B cell (primary cell): ENCODE data around the gene NUPR1. TPM values are rescaled to one million over a fixed set of nuclear protein-coding genes. Genes with fewer than 3 reads are reported as not detected.

Experiments used
- ATAC-seq: fragments of 200-7000 bp; cut with Tn5 transposase; one replicate; pipeline ENCODE4 v1.10.0; 2021; ENCODE audit warnings: low read depth, mild to moderate bottlenecking, moderate number of reproducible peaks, moderate library complexity
- CTCF ChIA-PET: fragments of 350-600 bp; sonication (Branson Sonifier 250); formaldehyde crosslinking; loops from one replicate; lab custom pipeline; 2021; ENCODE audit warnings: antibody characterized with exemption, inconsistent platforms; lab: Charles Lee
- POLR2A ChIA-PET: fragments of 350-600 bp; sonication (Branson Sonifier 250); formaldehyde crosslinking; loops from one replicate; lab custom pipeline; 2021; ENCODE audit warnings: antibody characterized with exemption; lab: Charles Lee
- DNase-seq: peaks from one replicate; pipeline ENCODE4 v3.0.0; 2013
- H2AFZ ChIP-seq: 2 replicates; pipeline ENCODE4 v1.6.1; 2012; ENCODE audit warnings: mild to moderate bottlenecking, low read depth, low read length; ENCODE audit not compliant: insufficient read depth, poor library complexity, severe bottlenecking
- H3K27ac ChIP-seq, 2 donors: 1 replicate in 1 of 2; 2 replicates in 1 of 2; pipeline ENCODE4 v1.5.1; 2012 to 2013; ENCODE audit warnings: low read length in 2 of 2, mild to moderate bottlenecking in 2 of 2, moderate library complexity in 1 of 2
- H3K27me3 ChIP-seq, 4 experiments: fragments of 200-600 bp in 1 of 4; sonication (generic) in 1 of 4; replicated peaks in 1 of 4; 1 replicate in 2 of 4; 2 replicates in 2 of 4; pipeline versions ENCODE4 v1.6.1 to v1.7.0; 2013 to 2016; ENCODE audit warnings: low read length in 3 of 4, mild to moderate bottlenecking in 2 of 4, mixed read lengths in 1 of 4, moderate library complexity in 1 of 4; ENCODE audit not compliant: insufficient read depth in 4 of 4, control insufficient read depth in 3 of 4; ENCODE audit errors: control extremely low read depth in 1 of 4
- H3K36me3 ChIP-seq, 2 experiments: replicated peaks in 1 of 2; 1 replicate in 1 of 2; 2 replicates in 1 of 2; pipeline versions ENCODE4 v1.6.1 to v1.7.1; 2013; ENCODE audit warnings: low read length in 1 of 2; ENCODE audit not compliant: insufficient read depth in 2 of 2, control insufficient read depth in 1 of 2; ENCODE audit errors: control extremely low read depth in 1 of 2, extremely low read depth in 1 of 2
- H3K4me1 ChIP-seq, 2 donors: fragments of 200-600 bp in 1 of 2; sonication (generic) in 1 of 2; 1 replicate in 1 of 2; 2 replicates in 1 of 2; pipeline versions ENCODE4 v1.5.1 to v1.6.1; 2013 to 2017; ENCODE audit warnings: low read length in 2 of 2; ENCODE audit not compliant: control insufficient read depth in 2 of 2, insufficient read depth in 2 of 2
- H3K4me2 ChIP-seq: replicated peaks from 2 replicates; pipeline ENCODE3; 2012; ENCODE audit warnings: mild to moderate bottlenecking, low read depth, low read length; ENCODE audit not compliant: poor library complexity, severe bottlenecking
- H3K4me3 ChIP-seq, 5 experiments: fragments of 200-600 bp in 1 of 5; sonication (generic) in 1 of 5; 1 replicate in 3 of 5; 2 replicates in 2 of 5; pipeline versions ENCODE4 v1.5.1 to v1.7.0; 2011 to 2016; ENCODE audit warnings: low read length in 4 of 5, mild to moderate bottlenecking in 4 of 5, low read depth in 2 of 5, control low read depth in 1 of 5, moderate library complexity in 1 of 5; ENCODE audit not compliant: insufficient read depth in 1 of 5; ENCODE audit errors: control extremely low read depth in 1 of 5, extremely low read depth in 1 of 5
- H3K79me2 ChIP-seq: fragments of 200-600 bp; sonication (generic); one replicate; pipeline ENCODE4 v1.6.0; 2016; ENCODE audit warnings: low read length; ENCODE audit not compliant: control insufficient read depth, insufficient read depth
- H3K9ac ChIP-seq: fragments of 200-600 bp; sonication (generic); 2 replicates; pipeline ENCODE4 v1.6.1; 2017; ENCODE audit warnings: mild to moderate bottlenecking, low read length, moderate library complexity
- H3K9me3 ChIP-seq, 3 donors: one replicate each; pipeline versions ENCODE4 v1.6.1 to v1.7.1; 2013; ENCODE audit warnings: low read length in 2 of 3; ENCODE audit not compliant: control insufficient read depth in 2 of 3, insufficient read depth in 1 of 3; ENCODE audit errors: control extremely low read depth in 1 of 3
- H4K20me1 ChIP-seq: 2 replicates; pipeline ENCODE4 v1.6.0; 2012; ENCODE audit warnings: mild to moderate bottlenecking, low read length; ENCODE audit not compliant: insufficient read depth, control insufficient read depth, poor library complexity, severe bottlenecking
- H3K27ac Mint-ChIP-seq: one replicate; pipeline ENCODE4 v1.8.0; 2021; ENCODE audit warnings: mixed read lengths
- H3K27me3 Mint-ChIP-seq: one replicate; pipeline ENCODE4 v1.8.0; 2021; ENCODE audit warnings: mixed read lengths
- H3K4me1 Mint-ChIP-seq: one replicate; pipeline ENCODE4 v1.8.0; 2021; ENCODE audit warnings: mixed read lengths
- H3K4me3 Mint-ChIP-seq: one replicate; pipeline ENCODE4 v1.8.0; 2021; ENCODE audit warnings: mixed read lengths
- H3K9me3 Mint-ChIP-seq: one replicate; pipeline ENCODE4 v1.8.0; 2022; ENCODE audit warnings: mixed read lengths; ENCODE audit not compliant: insufficient read depth
- CTCF ChIP-seq: fragments of 200-600 bp; IDR thresholded peaks from one replicate; pipeline ENCODE4 v1.8.0; 2022; ENCODE audit warnings: antibody characterized with exemption, mild to moderate bottlenecking
- EZH2 ChIP-seq: IDR thresholded peaks from 2 replicates; pipeline ENCODE4 v1.6.1; 2012; ENCODE audit warnings: borderline replicate concordance, low read depth, mild to moderate bottlenecking, moderate library complexity, low read length; ENCODE audit not compliant: insufficient read depth, poor library complexity, severe bottlenecking
- WGBS: methylation state at CpG from one replicate; pipeline ENCODE4 v1.1.5; 2013; ENCODE audit warnings: missing lambda C conversion rate; ENCODE audit not compliant: insufficient coverage; 5-methylcytosine and 5-hydroxymethylcytosine counted together
- intact Hi-C: fragments of 100-400 bp; cut with micrococcal nuclease; formaldehyde crosslinking; loops from one replicate; pipeline ENCODE4 v1.10.0; 2022
- polyA plus RNA-seq: library from polyadenylated mRNA; depleted of rRNA; stranded (reverse); fragments of >200 nt; gene quantifications from 2 replicates; pipeline ENCODE4 v1.2.3, GENCODE V29; 2012
- total RNA-seq, 2 donors: library from RNA; stranded (reverse); fragments of 120-200 nt in 1 of 2; gene quantifications; 1 replicate in 1 of 2; 2 replicates in 1 of 2; pipeline versions ENCODE4 v1.2.3 to v1.2.4, GENCODE V29; 2013 to 2022

Gene NUPR1
- total and polyA plus RNA-seq, 2 donors (not counting 1 experiment from before 2014, with no cell fraction given), result not detected

- Histone ChIP-seq H3K4me1 (no peaks in the 10 kb centered on the region), H3K9me3 (peaks cover 0 to 17% (median 7%) of the 10 kb centered on the region in 3 donors), H4K20me1 (peaks cover 59% of the 10 kb centered on the region), H3K36me3 (peaks cover 2 to 10% of the 10 kb centered on the region in 2 experiments), H3K4me3 (no peak overlapping the region), H3K79me2 (peaks cover 89% of the 10 kb centered on the region), H3K27me3 (no peaks in the 10 kb centered on the region), H3K4me2 (no peak overlapping the region), H3K9ac (no peak overlapping the region), H3K27ac (no peak overlapping the region), H2AFZ (no peak overlapping the region)
- Mint-ChIP-seq H3K4me1 (peaks cover 6% of the 10 kb centered on the region), H3K9me3 (peaks cover 7% of the 10 kb centered on the region), H3K27me3 (no peaks in the 10 kb centered on the region), H3K4me3 (no peak overlapping the region), H3K27ac (no peak overlapping the region)
- WGBS, result 96% methylated on average over 4 of the region's 6 CpGs
- TF ChIP-seq CTCF (no peak), EZH2 (no peak)
- CTCF ChIA-PET, result interaction anchor here (0.7 kb wide), 1 partner anchor 398 kb away, joined by 3 read pairs; no protein-coding TSS in a partner anchor
- POLR2A ChIA-PET, result no interaction called here
- DNase-seq, result no peak
- ATAC-seq, result no peak
- intact Hi-C loops, result no loop called here
Measured at GRCh38 chr16:28563218-28563617, 24.4 kb upstream of the NUPR1 start.

GRCh38 chr16:28562199-28562598 lies 23.4 kb upstream of the NUPR1 start:
- Histone ChIP-seq H3K4me3 (no peak overlapping the region), H3K36me3 (peaks cover 2 to 14% of the 10 kb centered on the region in 2 experiments), H3K27me3 (no peaks in the 10 kb centered on the region), H2AFZ (no peak overlapping the region), H3K79me2 (peaks cover 89% of the 10 kb centered on the region), H3K9ac (no peak overlapping the region), H3K27ac (no peak overlapping the region), H3K9me3 (peaks cover 0 to 16% (median 4%) of the 10 kb centered on the region in 3 donors), H3K4me2 (no peak overlapping the region), H4K20me1 (peaks cover 51% of the 10 kb centered on the region), H3K4me1 (no peaks in the 10 kb centered on the region)
- POLR2A ChIA-PET, result no interaction called here
- DNase-seq (no peak), ATAC-seq (no peak)
- no peak for TF ChIP-seq CTCF
- intact Hi-C loops, result no loop called here
- 100% methylated on average over 1 of the region's 4 CpGs for WGBS
- CTCF ChIA-PET, result no interaction called here
- no peak overlapping the region for H3K4me3 Mint-ChIP-seq
- H3K27me3 Mint-ChIP-seq, result no peaks in the 10 kb centered on the region
- H3K9me3 Mint-ChIP-seq, result peaks cover 2% of the 10 kb centered on the region
- no peak overlapping the region for H3K27ac Mint-ChIP-seq
- H3K4me1 Mint-ChIP-seq, result peaks cover 8% of the 10 kb centered on the region
